Mesenchymal stem cell (in vitro differentiated cells and primary cell): ENCODE data around the gene DPEP1.
A peak's percentile ranks its signal among the peaks of the same experiment; 100 is the strongest.

ENCODE experiments used
- DNase-seq: peaks from one replicate; pipeline ENCODE4 v3.0.0-alpha.2; 2013
- H2AFZ ChIP-seq: one replicate; pipeline ENCODE4 v1.6.1; 2013; ENCODE audit warnings: low read depth, mild to moderate bottlenecking, control low read depth, inconsistent platforms, low read length, moderate library complexity
- H2AK5ac ChIP-seq: 2 replicates; pipeline ENCODE4 v1.6.1; 2013; ENCODE audit warnings: low read length, moderate library complexity, mild to moderate bottlenecking, inconsistent platforms; ENCODE audit not compliant: severe bottlenecking
- H2BK120ac ChIP-seq: one replicate; pipeline ENCODE4 v1.6.1; 2013; ENCODE audit warnings: low read depth, mild to moderate bottlenecking, inconsistent platforms, low read length, moderate library complexity
- H2BK12ac ChIP-seq, 2 experiments: one replicate each; pipeline ENCODE4 v1.6.1; 2013; ENCODE audit warnings: inconsistent platforms in 2 of 2, low read length in 2 of 2, mild to moderate bottlenecking in 2 of 2, moderate library complexity in 2 of 2, control low read depth in 1 of 2
- H2BK15ac ChIP-seq: one replicate; pipeline ENCODE4 v1.6.1; 2013; ENCODE audit warnings: mild to moderate bottlenecking, low read depth, inconsistent platforms; ENCODE audit not compliant: poor library complexity, severe bottlenecking
- H2BK5ac ChIP-seq: 2 replicates; pipeline ENCODE4 v1.6.1; 2013; ENCODE audit warnings: low read depth, mild to moderate bottlenecking, low read length, control low read depth, inconsistent platforms; ENCODE audit not compliant: poor library complexity, severe bottlenecking
- H3K14ac ChIP-seq, 2 experiments: one replicate each; pipeline ENCODE4 v1.6.1; 2013; ENCODE audit warnings: inconsistent platforms in 2 of 2, low read length in 2 of 2, control low read depth in 1 of 2, mild to moderate bottlenecking in 1 of 2, moderate library complexity in 1 of 2
- H3K18ac ChIP-seq, 2 experiments: one replicate each; pipeline ENCODE4 v1.6.1; 2013; ENCODE audit warnings: inconsistent platforms in 2 of 2, low read length in 2 of 2, control low read depth in 1 of 2, low read depth in 1 of 2, mild to moderate bottlenecking in 1 of 2
- H3K23ac ChIP-seq, 2 experiments: one replicate each; pipeline ENCODE4 v1.6.1; 2013; ENCODE audit warnings: inconsistent platforms in 2 of 2, low read length in 2 of 2, mild to moderate bottlenecking in 2 of 2, moderate library complexity in 2 of 2, control low read depth in 1 of 2
- H3K27ac ChIP-seq: 2 replicates; pipeline ENCODE4 v1.5.1; 2013; ENCODE audit warnings: mild to moderate bottlenecking, moderate library complexity, low read length, control low read depth, inconsistent platforms; ENCODE audit not compliant: poor library complexity, severe bottlenecking
- H3K27me3 ChIP-seq, 2 experiments: 2 replicates each; pipeline versions ENCODE4 v1.6.1 to v1.7.0; 2013; ENCODE audit warnings: low read length in 2 of 2, mild to moderate bottlenecking in 2 of 2, moderate library complexity in 2 of 2, control low read depth in 1 of 2, inconsistent platforms in 1 of 2; ENCODE audit not compliant: control insufficient read depth in 1 of 2, insufficient read depth in 1 of 2
- H3K36me3 ChIP-seq, 2 experiments: 2 replicates each; pipeline versions ENCODE4 v1.6.1 to v1.7.0; 2013; ENCODE audit warnings: low read length in 2 of 2, control low read depth in 1 of 2, inconsistent platforms in 1 of 2, low read depth in 1 of 2, mild to moderate bottlenecking in 1 of 2; ENCODE audit not compliant: insufficient read depth in 2 of 2, control insufficient read depth in 1 of 2
- H3K4ac ChIP-seq, 2 experiments: one replicate each; pipeline ENCODE4 v1.6.1; 2013; ENCODE audit warnings: inconsistent platforms in 2 of 2, low read length in 2 of 2, mild to moderate bottlenecking in 2 of 2, moderate library complexity in 2 of 2, control low read depth in 1 of 2, low read depth in 1 of 2
- H3K4me1 ChIP-seq: 2 replicates; pipeline ENCODE4 v1.6.1; 2013; ENCODE audit warnings: low read depth, low read length, control low read depth; ENCODE audit not compliant: control insufficient read depth, insufficient read depth
- H3K4me2 ChIP-seq: 2 replicates; pipeline ENCODE4 v1.6.1; 2013; ENCODE audit warnings: low read length, mild to moderate bottlenecking, inconsistent platforms; ENCODE audit not compliant: poor library complexity, severe bottlenecking
- H3K4me3 ChIP-seq, 2 experiments: 2 replicates each; pipeline versions ENCODE4 v1.5.1 to v1.7.0; 2013; ENCODE audit warnings: low read length in 2 of 2, mild to moderate bottlenecking in 2 of 2, control low read depth in 1 of 2, low read depth in 1 of 2; ENCODE audit not compliant: insufficient read depth in 1 of 2
- H3K79me1 ChIP-seq: replicated peaks from 2 replicates; pipeline ENCODE4 v1.6.1; 2013; ENCODE audit warnings: mild to moderate bottlenecking, control low read depth, low read length, inconsistent platforms; ENCODE audit not compliant: poor library complexity, severe bottlenecking
- H3K9ac ChIP-seq: 2 replicates; pipeline ENCODE4 v1.7.0; 2013; ENCODE audit warnings: mild to moderate bottlenecking, low read length, moderate library complexity
- H3K9me3 ChIP-seq: 2 replicates; pipeline ENCODE4 v1.7.0; 2013; ENCODE audit warnings: mild to moderate bottlenecking, low read length; ENCODE audit not compliant: control insufficient read depth
- H4K8ac ChIP-seq: one replicate; pipeline ENCODE4 v1.6.1; 2013; ENCODE audit warnings: inconsistent platforms, mild to moderate bottlenecking, low read length, moderate library complexity
- H4K91ac ChIP-seq: one replicate; pipeline ENCODE4 v1.6.1; 2013; ENCODE audit warnings: mild to moderate bottlenecking, low read length, inconsistent platforms
- WGBS: methylation state at CpG from one replicate; pipeline ENCODE4 v1.1.7; 2013; ENCODE audit warnings: mixed read lengths; 5-methylcytosine and 5-hydroxymethylcytosine counted together

Gene DPEP1

DNA sequence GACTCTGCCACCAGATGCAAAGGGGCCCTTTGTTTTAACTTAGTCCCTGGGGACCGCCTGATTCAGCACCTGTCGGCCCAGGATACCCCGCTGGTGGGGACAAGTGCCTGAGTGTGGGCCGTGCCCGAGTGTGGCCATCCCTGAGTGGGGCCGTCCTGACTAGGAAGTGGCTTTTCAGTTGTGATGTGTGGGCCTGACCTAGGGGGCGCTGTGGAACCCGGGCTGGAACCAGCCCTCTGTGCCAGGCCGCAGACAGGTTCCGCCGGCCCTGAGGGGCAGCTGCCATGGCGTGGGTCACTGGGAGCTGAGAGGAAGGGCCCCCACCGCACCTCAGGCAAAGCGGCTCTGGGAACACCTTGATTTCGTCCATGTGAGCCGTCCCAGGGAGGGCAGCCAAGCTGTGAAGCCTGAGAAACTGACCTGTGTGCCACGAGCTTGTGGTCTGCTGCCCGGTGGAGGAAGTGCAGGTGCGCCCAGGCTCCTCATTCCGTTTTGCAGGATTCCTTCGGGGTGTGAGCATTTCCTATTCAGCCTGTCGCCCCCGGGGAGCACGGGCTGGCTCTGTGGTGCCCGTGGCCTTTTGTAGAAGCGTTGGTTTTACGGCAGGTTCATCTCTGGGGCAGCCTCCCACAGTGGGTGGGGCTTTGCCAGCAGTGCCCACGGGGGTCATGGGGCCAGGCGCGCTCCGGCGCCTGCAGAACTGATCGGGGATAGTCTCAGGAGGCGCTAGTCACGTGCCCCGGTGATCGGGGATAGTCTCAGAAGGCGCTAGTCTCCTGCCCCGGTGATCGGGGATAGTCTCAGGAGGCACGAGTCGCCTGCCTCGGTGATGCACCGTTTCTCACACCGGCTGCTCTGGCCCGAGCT lies 47.7 kb upstream of the DPEP1 start:
- no peak overlapping the region for H2BK120ac ChIP-seq
- no peak overlapping the region for H2BK15ac ChIP-seq
- no peak overlapping the region for H3K23ac ChIP-seq
- no peak overlapping the region for H3K4ac ChIP-seq
- H3K18ac ChIP-seq: peak overlapping the region in 1 of 2 experiments; percentile 14
- peaks cover 38% of the 10 kb centered on the region for H3K4me1 ChIP-seq
- H2BK5ac ChIP-seq: no peak overlapping the region
- H2BK12ac ChIP-seq: no peak overlapping the region
- peak overlapping the region; percentile 6 for H3K27ac ChIP-seq
- peaks cover 40 to 48% of the 10 kb centered on the region in 2 experiments for H3K36me3 ChIP-seq
- H3K9ac ChIP-seq: peak overlapping the region; percentile 52
- H4K91ac ChIP-seq: peak overlapping the region; percentile 34
- peak; percentile 43 for DNase-seq
- H3K4me3 ChIP-seq: peak overlapping the region in 1 of 2 experiments; percentile 70
- no peaks in the 10 kb centered on the region for H3K79me1 ChIP-seq
- H4K8ac ChIP-seq: peak overlapping the region; percentile 45
- H2AK5ac ChIP-seq: no peak overlapping the region
- WGBS: 17% methylated on average over 42 of the region's 46 CpGs
- no peak overlapping the region for H2AFZ ChIP-seq
- H3K4me2 ChIP-seq: peak overlapping the region; percentile 61
- peaks cover 9 to 26% of the 10 kb centered on the region in 2 experiments for H3K27me3 ChIP-seq
- H3K14ac ChIP-seq: no peak overlapping the region
- H3K9me3 ChIP-seq: no peaks in the 10 kb centered on the region

DNA sequence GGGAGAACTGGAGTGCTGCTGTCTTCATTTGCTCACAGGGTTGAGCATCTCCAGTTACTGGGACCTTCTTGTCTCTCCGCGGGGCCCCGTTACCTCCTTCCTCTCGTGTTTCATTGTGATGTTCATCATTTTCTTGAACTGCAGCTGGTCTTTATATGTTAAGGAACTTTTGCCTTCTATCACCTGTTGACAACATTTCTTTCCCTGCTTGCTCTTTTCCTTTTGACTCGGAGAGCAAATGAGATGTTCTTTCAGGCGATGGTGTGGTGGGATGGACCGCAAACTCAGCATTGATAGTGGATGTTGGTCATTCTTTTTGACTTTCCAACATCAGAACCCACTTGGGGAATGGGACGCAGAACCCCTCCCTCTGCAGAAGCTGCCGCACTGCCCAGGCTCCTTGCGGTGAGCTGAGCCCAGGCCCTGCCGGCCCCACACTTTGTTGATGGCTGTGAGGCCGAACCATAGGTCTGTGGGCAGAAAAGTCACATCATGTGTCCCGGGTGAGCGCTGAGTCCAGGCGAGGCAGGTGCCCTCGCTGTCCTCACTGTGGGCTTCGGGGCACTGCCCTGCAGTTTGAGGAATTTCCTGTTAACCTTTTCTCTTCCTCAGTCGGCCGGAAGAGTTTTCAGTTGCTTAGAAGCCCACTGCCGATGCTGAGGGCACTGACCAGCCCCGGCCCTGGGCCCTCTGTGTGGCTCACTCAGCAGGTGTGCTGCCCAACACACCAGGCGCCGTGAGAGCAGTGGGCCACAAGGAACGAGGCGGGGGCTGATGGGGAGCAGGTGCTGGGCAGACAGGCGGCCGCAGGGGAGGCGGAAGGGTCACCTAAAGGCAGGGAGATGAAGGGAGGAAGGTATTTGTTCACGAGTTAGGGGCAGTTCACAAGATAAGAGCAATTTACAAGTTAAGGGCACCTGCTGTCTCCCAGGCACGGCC lies 45.5 kb upstream of the DPEP1 start:
- no peak overlapping the region for H2BK15ac ChIP-seq
- H3K23ac ChIP-seq: no peak overlapping the region
- no peaks in the 10 kb centered on the region for H3K79me1 ChIP-seq
- WGBS: 89% methylated on average over 28 of the region's 30 CpGs
- H3K4ac ChIP-seq: no peak overlapping the region
- no peak overlapping the region for H3K4me3 ChIP-seq
- no peaks in the 10 kb centered on the region for H3K9me3 ChIP-seq
- peaks cover 22 to 30% of the 10 kb centered on the region in 2 experiments for H3K36me3 ChIP-seq
- no peak overlapping the region for H4K91ac ChIP-seq
- H3K27ac ChIP-seq: no peak overlapping the region
- H3K4me2 ChIP-seq: no peak overlapping the region
- peaks cover 34% of the 10 kb centered on the region for H3K4me1 ChIP-seq
- H2BK12ac ChIP-seq: no peak overlapping the region
- H2BK120ac ChIP-seq: no peak overlapping the region
- no peak overlapping the region for H3K9ac ChIP-seq
- H4K8ac ChIP-seq: no peak overlapping the region
- H2AK5ac ChIP-seq: no peak overlapping the region
- H3K14ac ChIP-seq: no peak overlapping the region
- no peak overlapping the region for H2BK5ac ChIP-seq
- DNase-seq: no peak
- H3K27me3 ChIP-seq: peaks cover 9 to 36% of the 10 kb centered on the region in 2 experiments
- no peak overlapping the region for H2AFZ ChIP-seq
- H3K18ac ChIP-seq: no peak overlapping the region

DNA sequence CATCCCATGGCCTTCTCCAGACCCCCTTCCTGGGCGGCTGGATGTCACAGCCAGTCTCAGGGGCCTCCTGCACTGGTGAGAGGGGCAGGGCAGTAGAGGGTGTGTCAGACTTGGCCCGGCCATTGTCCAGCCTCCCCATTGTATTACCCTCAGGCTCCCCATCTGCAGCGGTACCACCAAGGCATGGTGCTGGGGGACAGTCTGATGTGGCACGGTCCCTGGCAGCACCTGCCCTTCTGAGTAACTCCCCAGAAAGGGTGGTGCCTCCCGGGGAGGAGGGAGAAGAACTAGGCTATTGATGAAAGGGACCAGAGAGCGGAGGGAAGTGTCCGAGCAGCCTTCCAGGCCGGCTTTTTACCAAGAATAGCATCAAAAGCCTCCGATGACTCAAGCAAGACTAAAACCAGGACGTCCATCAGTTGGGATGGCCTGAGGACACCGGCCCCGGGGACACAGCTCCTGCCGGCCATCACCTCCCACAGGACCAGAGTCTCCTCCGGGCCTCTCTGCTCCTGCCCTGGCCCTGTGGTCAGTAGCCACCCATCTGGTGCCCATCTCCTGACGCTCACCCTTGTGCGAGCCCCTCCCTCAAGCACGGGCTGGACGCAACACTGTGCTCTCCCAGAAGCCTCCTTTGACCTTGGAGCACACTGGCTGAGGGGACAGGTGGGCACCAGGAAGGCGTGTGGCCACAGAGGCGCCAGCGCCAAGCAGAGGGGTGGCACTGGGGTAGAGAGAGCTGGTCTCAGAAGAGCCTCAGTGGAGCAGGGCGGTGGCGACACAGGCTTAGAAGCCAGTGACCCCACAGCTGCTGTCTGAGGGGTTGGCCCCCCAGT lies 43.7 kb upstream of the DPEP1 start:
- H2AFZ ChIP-seq: no peak overlapping the region
- no peak overlapping the region for H3K27ac ChIP-seq
- no peak overlapping the region for H2BK15ac ChIP-seq
- no peak overlapping the region for H2BK12ac ChIP-seq
- no peak overlapping the region for H4K91ac ChIP-seq
- peaks cover 26% of the 10 kb centered on the region for H3K4me1 ChIP-seq
- H3K79me1 ChIP-seq: no peaks in the 10 kb centered on the region
- no peak overlapping the region for H3K14ac ChIP-seq
- H3K4me2 ChIP-seq: no peak overlapping the region
- H3K9me3 ChIP-seq: no peaks in the 10 kb centered on the region
- H3K4me3 ChIP-seq: no peak overlapping the region
- no peak overlapping the region for H2BK5ac ChIP-seq
- H2BK120ac ChIP-seq: no peak overlapping the region
- H3K18ac ChIP-seq: no peak overlapping the region
- no peak overlapping the region for H3K4ac ChIP-seq
- no peak for DNase-seq
- H2AK5ac ChIP-seq: no peak overlapping the region
- no peak overlapping the region for H3K9ac ChIP-seq
- no peak overlapping the region for H3K23ac ChIP-seq
- peaks cover 4 to 12% of the 10 kb centered on the region in 2 experiments for H3K36me3 ChIP-seq
- peaks cover 9 to 40% of the 10 kb centered on the region in 2 experiments for H3K27me3 ChIP-seq
- no peak overlapping the region for H4K8ac ChIP-seq
- WGBS: 87% methylated on average over 21 of the region's 23 CpGs
